HG02885 (cell line): ENCODE measurements around the gene STAM2.
"Not testable (repeated sequence)": the region's sequence is repeated elsewhere in the genome, so short reads cannot be mapped to it uniquely, and the experiment has no call there.

Experiments used
- ATAC-seq: cut with Tn5 transposase; IDR thresholded peaks from one replicate; pipeline ENCODE4 v1.9.1; 2021; ENCODE audit warnings: mild to moderate bottlenecking; ENCODE audit not compliant: unreplicated experiment, poor library complexity

The STAM2 gene

GRCh38 chr2:152115952-152116351 is 59.6 kb downstream of the STAM2 start:
- no peak for ATAC-seq

- ATAC-seq: no peak
Measured at GRCh38 chr2:152114366-152114765, 61.2 kb downstream of the STAM2 start.

GRCh38 chr2:152107140-152107539 is 68.4 kb downstream of the STAM2 start:
- ATAC-seq: not testable (repeated sequence)

GRCh38 chr2:152106464-152106863 is 69.1 kb downstream of the STAM2 start:
- ATAC-seq: no peak

- ATAC-seq: no peak
Measured at GRCh38 chr2:152103271-152103670, 72.3 kb downstream of the STAM2 start.

- ATAC-seq: no peak
Measured at GRCh38 chr2:152100961-152101360, 74.6 kb downstream of the STAM2 start.

- ATAC-seq: no peak
Measured at GRCh38 chr2:152099367-152100050, 76.1 kb downstream of the STAM2 start.

- peak; percentile 53 for ATAC-seq
Measured at GRCh38 chr2:152098496-152099366, 76.8 kb downstream of the STAM2 start, which contains the start of gene CACNB4. Gene CACNB4 (minus strand): TSS chr2:152099044.

GRCh38 chr2:152097801-152098495 is 77.6 kb downstream of the STAM2 start:
- peak; percentile 26 for ATAC-seq

- ATAC-seq: no peak
Measured at GRCh38 chr2:152097290-152097800, 78.2 kb downstream of the STAM2 start.

GRCh38 chr2:152095146-152095545 is 80.4 kb downstream of the STAM2 start:
- ATAC-seq: no peak

GRCh38 chr2:152094014-152094413 is 81.5 kb downstream of the STAM2 start:
- ATAC-seq: no peak

- ATAC-seq: no peak
Measured at GRCh38 chr2:152093464-152093863, 82.1 kb downstream of the STAM2 start.

- no peak for ATAC-seq
Measured at GRCh38 chr2:152092095-152092494, 83.5 kb downstream of the STAM2 start.

- ATAC-seq: not testable (repeated sequence)
Measured at GRCh38 chr2:152090726-152091125, 84.8 kb downstream of the STAM2 start.

GRCh38 chr2:152089238-152089637 is 86.3 kb downstream of the STAM2 start:
- no peak for ATAC-seq

GRCh38 chr2:152088006-152088405 is 87.6 kb downstream of the STAM2 start:
- ATAC-seq: no peak

- no peak for ATAC-seq
Measured at GRCh38 chr2:152086231-152086630, 89.3 kb downstream of the STAM2 start.

- ATAC-seq: no peak
Measured at GRCh38 chr2:152084076-152084475, 91.5 kb downstream of the STAM2 start.

- ATAC-seq: no peak
Measured at GRCh38 chr2:152083202-152083875, 92.2 kb downstream of the STAM2 start.
